PFSK-1 (cell line): ENCODE results near the gene ADAM10.

Experiments used
- POLR2AphosphoS5 ChIP-seq: IDR thresholded peaks from 2 replicates; pipeline ENCODE4 v1.6.1; 2012; ENCODE audit warnings: low read depth, mild to moderate bottlenecking, control low read depth, low read length, moderate library complexity
- SIN3A ChIP-seq: IDR thresholded peaks from 2 replicates; pipeline ENCODE4 v1.6.1; 2012; ENCODE audit warnings: mild to moderate bottlenecking, low read length, moderate library complexity, borderline replicate concordance; ENCODE audit not compliant: insufficient read depth

DNA sequence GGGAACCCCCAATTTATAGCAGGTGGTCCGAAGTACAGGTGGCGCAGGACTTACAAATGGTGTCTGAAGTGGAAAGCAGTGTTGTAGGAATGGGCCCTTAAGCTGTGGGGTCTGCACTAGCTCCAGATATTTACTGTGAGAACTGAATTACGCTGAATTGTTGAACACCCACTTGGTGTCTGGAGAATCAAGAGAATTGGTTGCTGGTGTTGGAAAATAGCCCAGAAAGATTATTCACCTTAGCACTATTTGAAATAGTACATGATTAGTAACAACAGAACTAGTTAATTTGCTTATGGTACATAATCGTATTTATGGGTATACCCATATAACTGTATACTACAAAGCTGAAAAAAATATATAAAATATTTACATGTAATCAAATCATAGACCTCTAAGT lies 64.8 kb downstream of the ADAM10 start:
- TF ChIP-seq SIN3A (no peak), POLR2AphosphoS5 (no peak)
